ENCODE results near the gene TAGLN3.

DNA sequence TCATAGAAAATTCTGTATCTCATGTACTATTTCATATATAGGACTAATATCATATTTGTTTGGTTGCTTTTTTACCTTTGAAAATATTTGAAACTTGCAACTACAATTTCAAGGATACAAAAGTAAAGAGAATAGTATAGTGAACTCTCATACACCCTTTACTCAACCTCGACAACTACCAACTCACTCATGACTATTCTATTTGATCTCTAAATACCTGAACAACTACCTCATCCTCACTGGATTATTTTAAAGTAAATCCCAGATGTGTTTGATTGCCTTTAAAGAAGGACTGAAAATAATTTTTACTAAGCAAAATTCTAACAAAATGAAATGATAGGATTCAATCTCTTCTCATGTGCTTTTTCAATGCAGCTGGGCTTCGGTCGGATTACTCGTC is 47.9 kb downstream of the TAGLN3 start:
- no peak for TF ChIP-seq EZH2 (IDR thresholded peaks at IDR 0.05; ENCODE audit: insufficient read depth, poor library complexity, severe bottlenecking)
- TF ChIP-seq EZH2phosphoT487 (IDR thresholded peaks at IDR 0.05; ENCODE audit: insufficient read depth, low read depth): no peak
